Measurements from ENCODE around the gene EPB42.

The EPB42 gene

GRCh38 chr15:43220991-43221403 is at the start of gene EPB42:
TSS of gene EPB42 (minus strand) at chr15:43221018. CDS start at chr15:43220825, 193 bp downstream.
- no peak for DNase-seq (ENCODE audit: low read depth in 2 of 2)

GRCh38 chr15:43270113-43270665 is 49.4 kb upstream of the EPB42 start:
- no peak for DNase-seq (ENCODE audit: low read depth in 2 of 2)

- DNase-seq (ENCODE audit: low read depth in 2 of 2) = no peak
Measured at GRCh38 chr15:43268111-43269105, 47.6 kb upstream of the EPB42 start.

- no peak for DNase-seq (ENCODE audit: low read depth in 2 of 2)
Measured at GRCh38 chr15:43267439-43267838, 46.6 kb upstream of the EPB42 start.

- DNase-seq (ENCODE audit: low read depth in 2 of 2) = no peak
Measured at GRCh38 chr15:43266834-43267233, 46.0 kb upstream of the EPB42 start, which contains the start of gene TGM5. TSS of gene TGM5 (minus strand) at chr15:43266928. CDS start at chr15:43266849, 79 bp downstream.

- no peak for DNase-seq (ENCODE audit: low read depth in 2 of 2)
Measured at GRCh38 chr15:43266386-43266785, 45.6 kb upstream of the EPB42 start.

- DNase-seq (ENCODE audit: low read depth in 2 of 2) = no peak
Measured at GRCh38 chr15:43260011-43260615, 39.3 kb upstream of the EPB42 start.

- no peak for DNase-seq (ENCODE audit: low read depth in 2 of 2)
Measured at GRCh38 chr15:43258781-43259180, 38.0 kb upstream of the EPB42 start.

GRCh38 chr15:43256341-43256740 is 35.5 kb upstream of the EPB42 start:
- no peak for DNase-seq (ENCODE audit: low read depth in 2 of 2)

- DNase-seq (ENCODE audit: low read depth in 2 of 2) = no peak
Measured at GRCh38 chr15:43255376-43255775, 34.6 kb upstream of the EPB42 start.

GRCh38 chr15:43253431-43254403 is 32.9 kb upstream of the EPB42 start:
- DNase-seq (ENCODE audit: low read depth in 2 of 2) = no peak

GRCh38 chr15:43251871-43252250 is 31.0 kb upstream of the EPB42 start:
- no peak for DNase-seq (ENCODE audit: low read depth in 2 of 2)

- no peak for DNase-seq (ENCODE audit: low read depth in 2 of 2)
Measured at GRCh38 chr15:43251185-43251870, 30.5 kb upstream of the EPB42 start.

GRCh38 chr15:43250785-43251184 is 30.0 kb upstream of the EPB42 start:
- DNase-seq (ENCODE audit: low read depth in 2 of 2) = no peak

- no peak for DNase-seq (ENCODE audit: low read depth in 2 of 2)
Measured at GRCh38 chr15:43249699-43250203, 28.9 kb upstream of the EPB42 start.

GRCh38 chr15:43249236-43249635 is 28.4 kb upstream of the EPB42 start:
- no peak for DNase-seq (ENCODE audit: low read depth in 2 of 2)

GRCh38 chr15:43246261-43246774 is 25.5 kb upstream of the EPB42 start:
- no peak for DNase-seq (ENCODE audit: low read depth in 2 of 2)

- no peak for DNase-seq (ENCODE audit: low read depth in 2 of 2)
Measured at GRCh38 chr15:43244092-43244491, 23.3 kb upstream of the EPB42 start.

- DNase-seq (ENCODE audit: low read depth in 2 of 2) = no peak
Measured at GRCh38 chr15:43243020-43243645, 22.3 kb upstream of the EPB42 start.

- no peak for DNase-seq (ENCODE audit: low read depth in 2 of 2)
Measured at GRCh38 chr15:43242616-43243015, 21.8 kb upstream of the EPB42 start.
